GM21723 (cell line): ENCODE data around the gene NYAP2.

ENCODE experiments used
- ATAC-seq: cut with Tn5 transposase; IDR thresholded peaks from one replicate; pipeline ENCODE4 v1.9.1; 2021; ENCODE audit warnings: mild to moderate bottlenecking, moderate library complexity; ENCODE audit not compliant: unreplicated experiment

Gene NYAP2

GRCh38 chr2:225472161-225472560, 72.7 kb downstream of the NYAP2 start:
- no peak for ATAC-seq

- no peak for ATAC-seq
These were observed 79.9 kb downstream of the NYAP2 start for GRCh38 chr2:225479386-225479785.

GRCh38 chr2:225484751-225485150, 85.2 kb downstream of the NYAP2 start:
- ATAC-seq, result no peak

- no peak for ATAC-seq
These were observed 86.7 kb downstream of the NYAP2 start for GRCh38 chr2:225486236-225486635.

- no peak for ATAC-seq
These were observed 88.4 kb downstream of the NYAP2 start for GRCh38 chr2:225487878-225488416.

- ATAC-seq, result no peak
These were observed 89.2 kb downstream of the NYAP2 start for GRCh38 chr2:225488743-225489142.

- no peak for ATAC-seq
These were observed 94.0 kb downstream of the NYAP2 start for GRCh38 chr2:225493420-225494099.

- ATAC-seq, result no peak
These were observed 94.6 kb downstream of the NYAP2 start for GRCh38 chr2:225494100-225494459.

- no peak for ATAC-seq
These were observed 96.2 kb downstream of the NYAP2 start for GRCh38 chr2:225495706-225496105.

- no peak for ATAC-seq
These were observed 97.1 kb downstream of the NYAP2 start for GRCh38 chr2:225496568-225496967.

GRCh38 chr2:225497166-225497565, 97.7 kb downstream of the NYAP2 start:
- ATAC-seq, result no peak

GRCh38 chr2:225501022-225501421, 101.5 kb downstream of the NYAP2 start:
- no peak for ATAC-seq

- ATAC-seq, result no peak
These were observed 103.5 kb downstream of the NYAP2 start for GRCh38 chr2:225502971-225503370.

GRCh38 chr2:225510796-225511195, 111.3 kb downstream of the NYAP2 start:
- ATAC-seq, result no peak

GRCh38 chr2:225512469-225512868, 113.0 kb downstream of the NYAP2 start:
- no peak for ATAC-seq

- no peak for ATAC-seq
These were observed 113.5 kb downstream of the NYAP2 start for GRCh38 chr2:225512876-225513540.

GRCh38 chr2:225515033-225515432, 115.5 kb downstream of the NYAP2 start:
- no peak for ATAC-seq

GRCh38 chr2:225526760-225527390, 127.4 kb downstream of the NYAP2 start:
- no peak for ATAC-seq

- ATAC-seq, result no peak
These were observed 132.0 kb downstream of the NYAP2 start for GRCh38 chr2:225531559-225531958.

GRCh38 chr2:225532096-225532495, 132.6 kb downstream of the NYAP2 start:
- no peak for ATAC-seq

GRCh38 chr2:225534037-225534436, 134.5 kb downstream of the NYAP2 start:
- ATAC-seq, result no peak

GRCh38 chr2:225534697-225535096, 135.2 kb downstream of the NYAP2 start:
- ATAC-seq, result no peak
